GM19025 (cell line): ENCODE data around the gene EBP.
"Not testable (repeated sequence)": the region's sequence is repeated elsewhere in the genome, so short reads cannot be mapped to it uniquely, and the experiment has no call there.

ENCODE experiments used
- ATAC-seq: cut with Tn5 transposase; IDR thresholded peaks from one replicate; pipeline ENCODE4 v1.9.1; 2021; ENCODE audit warnings: mild to moderate bottlenecking, low read depth, moderate library complexity; ENCODE audit not compliant: unreplicated experiment

Gene EBP

DNA sequence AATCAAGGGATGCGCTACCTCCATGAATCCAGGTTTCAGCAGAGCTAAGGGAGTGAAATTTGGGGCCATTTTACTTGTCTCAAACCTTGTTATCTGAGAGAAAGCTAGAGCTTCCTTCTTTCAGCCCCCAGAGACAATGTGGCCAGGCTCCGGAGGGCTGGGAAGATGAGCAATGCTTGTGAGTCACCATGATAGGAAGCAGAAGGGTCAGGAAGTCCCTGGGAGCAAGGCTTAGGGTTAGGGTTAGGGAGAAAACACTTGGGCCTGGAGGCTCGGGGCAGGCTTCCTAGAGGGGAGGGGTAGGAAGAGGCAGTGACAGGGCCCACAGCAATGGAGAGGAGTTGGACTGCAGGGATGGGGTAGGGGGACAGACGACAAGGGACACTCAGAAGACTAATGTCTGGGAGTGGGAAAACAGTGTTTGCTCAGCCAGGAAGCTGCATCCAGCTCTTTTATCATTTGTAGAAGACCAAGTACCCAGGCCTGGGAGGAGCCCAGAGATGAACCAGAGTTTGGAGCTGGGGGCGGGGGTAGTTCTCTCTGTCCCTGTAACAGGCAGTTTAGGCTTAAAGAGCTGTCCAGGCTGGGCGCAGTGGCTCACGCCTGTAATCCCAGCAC, 29.2 kb upstream of the EBP start:
- no peak for ATAC-seq

DNA sequence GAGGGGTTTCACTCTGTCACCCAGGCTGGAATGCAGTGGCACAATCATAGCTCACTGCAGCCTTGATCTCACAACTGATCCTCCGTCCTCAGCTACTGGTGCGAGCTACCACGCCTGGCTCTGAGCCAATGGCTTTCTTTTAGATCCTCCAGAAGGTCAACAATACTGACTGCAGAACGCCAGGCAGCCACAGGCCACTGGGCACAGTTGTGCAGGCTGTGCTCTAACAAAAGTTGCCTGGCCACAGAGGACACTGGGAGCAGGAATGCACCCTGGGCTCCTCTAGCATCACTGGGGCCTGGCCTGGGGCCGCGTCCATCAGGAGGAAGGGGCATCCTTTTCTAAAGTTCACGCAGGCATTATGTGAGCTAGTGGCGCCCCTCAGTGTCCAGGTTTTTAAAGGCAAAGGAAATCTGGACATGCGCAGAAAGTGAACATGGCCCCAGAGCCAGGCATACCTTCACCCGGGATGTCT, 27.7 kb upstream of the EBP start:
- no peak for ATAC-seq

DNA sequence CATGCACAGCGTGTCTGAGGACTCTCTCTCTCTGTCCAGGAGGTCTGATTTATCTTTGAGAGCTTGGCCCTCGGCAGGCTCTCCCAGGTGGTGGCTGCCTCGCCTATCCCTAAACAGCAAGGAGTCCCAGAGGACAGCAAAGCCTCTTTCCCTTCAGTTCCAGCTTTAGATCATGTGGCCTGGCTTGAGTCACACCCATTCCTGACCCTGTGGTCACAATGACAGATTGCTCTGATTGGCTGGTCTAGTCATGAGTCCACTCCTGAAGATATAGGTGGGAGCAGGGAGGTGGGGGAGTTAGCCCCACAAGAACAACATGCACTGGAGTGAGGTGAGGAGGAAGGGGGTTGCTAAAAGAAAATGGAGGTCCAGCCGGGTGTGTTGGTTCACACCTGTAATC, 24.9 kb upstream of the EBP start:
- no peak for ATAC-seq

DNA sequence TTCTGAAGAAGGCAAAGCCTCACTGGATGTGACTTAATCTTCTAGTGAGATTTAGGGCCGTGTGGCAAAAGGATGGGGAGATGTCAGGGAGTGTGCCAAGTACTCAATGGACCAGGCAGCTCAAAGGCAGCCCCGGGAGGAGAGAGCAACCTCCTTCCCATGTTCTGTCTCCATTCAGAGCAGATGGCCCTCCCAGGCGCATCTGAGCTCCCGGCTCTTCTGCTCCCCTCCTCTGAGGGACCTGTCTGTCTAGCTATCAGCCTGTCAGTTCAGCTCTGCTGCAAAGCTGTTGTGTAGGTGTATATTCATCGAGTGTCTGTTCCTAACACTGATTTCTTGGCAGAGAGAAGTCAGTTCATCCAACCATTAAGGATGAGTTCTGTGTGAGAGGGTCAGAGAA, 23.7 kb upstream of the EBP start:
- ATAC-seq, result no peak

DNA sequence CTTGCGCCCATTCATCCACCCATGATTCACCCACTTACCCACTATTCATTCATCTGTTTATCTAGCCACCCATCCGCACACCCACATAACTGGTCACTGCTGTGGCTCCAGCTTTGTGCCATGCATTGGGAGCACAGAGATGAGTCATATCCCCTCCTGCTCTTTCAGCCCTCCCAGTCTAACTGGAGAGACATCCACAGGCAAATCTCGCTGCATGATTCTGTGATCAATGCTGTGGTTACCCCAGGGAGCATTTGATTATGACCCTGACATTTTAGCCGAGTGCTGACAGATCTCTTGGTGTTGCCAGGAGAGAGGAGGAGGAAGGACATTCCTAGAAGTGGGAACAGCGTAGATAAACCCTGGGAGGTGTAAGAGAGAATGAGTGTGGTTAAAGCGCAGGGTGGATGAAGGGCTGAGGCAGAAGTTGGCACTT, 23.2 kb upstream of the EBP start:
- no peak for ATAC-seq

DNA sequence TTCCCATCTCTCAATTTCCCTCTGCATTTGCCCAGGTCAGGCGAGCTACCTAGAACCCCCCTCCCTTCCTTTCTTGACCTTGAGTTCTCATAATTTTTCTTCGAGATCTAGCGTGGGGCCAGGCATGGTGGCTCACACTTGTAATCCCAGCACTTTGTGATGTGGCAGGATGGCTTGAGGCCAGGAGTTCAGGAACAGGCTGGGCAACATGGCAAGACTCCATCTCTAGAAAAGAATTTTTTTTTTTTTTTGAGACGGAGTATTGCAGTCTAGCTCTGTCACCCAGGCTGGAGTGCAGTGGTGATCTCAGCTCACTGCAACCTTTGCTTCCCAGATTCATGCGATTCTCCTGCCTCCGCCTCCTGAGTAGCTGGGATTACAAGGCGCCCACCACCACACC, 17.3 kb upstream of the EBP start:
- no peak for ATAC-seq

DNA sequence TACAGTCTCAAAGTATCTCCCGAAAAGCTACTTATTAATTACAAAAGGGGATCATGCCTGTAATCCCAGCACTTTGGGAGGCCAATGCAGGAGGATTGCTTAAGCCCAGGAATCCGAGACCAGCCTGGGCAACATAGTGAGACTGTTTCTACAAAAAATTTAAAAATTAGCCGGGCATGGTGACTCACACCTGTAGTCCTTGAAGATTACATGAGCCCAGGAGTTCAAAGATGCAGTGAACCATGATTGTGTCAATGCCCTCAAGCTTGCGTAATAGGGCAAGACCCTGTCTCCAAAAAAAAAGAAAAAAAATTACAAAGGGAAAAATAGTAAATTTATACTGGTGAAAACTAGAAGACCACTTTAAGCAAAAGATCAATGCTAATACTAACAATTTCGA, 16.1 kb upstream of the EBP start:
- no peak for ATAC-seq

DNA sequence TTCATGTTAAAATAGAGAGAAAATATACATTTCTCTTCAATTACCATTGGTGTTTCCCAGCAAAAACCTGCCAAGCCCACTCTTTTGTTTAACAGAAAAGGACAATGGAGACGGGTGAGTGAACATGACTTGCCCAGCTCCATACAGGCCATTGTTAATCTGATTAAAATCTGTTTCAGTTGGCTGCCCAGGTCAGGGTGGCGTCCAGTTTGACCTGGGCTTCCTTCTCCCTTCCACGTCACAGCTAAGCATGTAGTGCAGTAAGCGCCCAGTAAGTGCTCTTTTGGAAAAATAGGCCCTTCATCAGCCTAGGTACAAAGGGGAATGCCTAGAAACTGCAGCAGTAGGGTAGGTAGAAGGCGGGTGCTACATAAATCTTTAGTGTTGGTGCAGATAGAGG, 14.4 kb upstream of the EBP start:
- ATAC-seq, result no peak

DNA sequence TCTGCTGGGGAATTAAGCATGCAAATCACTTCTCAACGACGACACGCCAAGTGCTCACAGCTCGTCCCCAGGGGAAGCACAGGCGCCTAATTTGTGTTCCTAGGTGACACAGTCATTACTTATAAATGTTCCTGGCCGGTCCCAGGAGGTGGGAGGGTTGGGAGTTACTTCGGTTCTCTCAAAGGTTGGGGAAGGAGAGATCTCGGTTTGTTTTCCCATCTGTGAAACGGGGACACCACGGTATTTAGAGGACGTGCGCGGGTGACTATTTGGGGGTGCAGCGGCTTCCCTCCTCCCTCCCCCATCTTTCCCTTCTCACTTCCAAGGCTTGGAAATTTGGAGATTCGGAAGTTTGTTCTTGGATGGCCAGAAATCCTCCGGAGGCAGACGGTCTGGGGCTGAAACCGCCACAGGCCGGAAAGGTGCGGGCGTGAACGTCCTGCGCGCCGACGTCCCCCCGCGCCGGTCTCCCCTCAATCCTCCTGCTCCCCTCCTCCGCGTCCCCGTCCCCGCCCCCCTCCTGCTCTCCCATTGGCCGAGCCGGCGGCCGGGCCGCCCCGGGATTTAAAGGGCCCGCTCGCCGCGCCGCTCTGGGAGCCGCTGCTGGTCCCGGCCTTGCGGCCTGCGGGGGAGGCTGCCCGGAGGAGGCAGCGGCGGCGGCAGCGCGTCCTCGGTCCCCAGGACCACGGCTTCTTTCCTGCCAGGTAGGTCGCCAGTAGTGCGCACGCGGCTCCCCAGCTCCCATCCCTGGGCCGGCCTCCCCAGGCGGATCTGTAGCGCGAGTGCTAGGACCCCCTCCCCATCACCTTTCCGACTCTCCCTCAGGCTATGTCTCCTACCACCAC, 13.0 kb upstream of the EBP start, which contains the start of gene PORCN:
PORCN (plus strand) TSS at position 593 of the 845 bp plus-strand sequence. CDS start 829 bp downstream, outside the sequence.
- peak; percentile 87 for ATAC-seq

DNA sequence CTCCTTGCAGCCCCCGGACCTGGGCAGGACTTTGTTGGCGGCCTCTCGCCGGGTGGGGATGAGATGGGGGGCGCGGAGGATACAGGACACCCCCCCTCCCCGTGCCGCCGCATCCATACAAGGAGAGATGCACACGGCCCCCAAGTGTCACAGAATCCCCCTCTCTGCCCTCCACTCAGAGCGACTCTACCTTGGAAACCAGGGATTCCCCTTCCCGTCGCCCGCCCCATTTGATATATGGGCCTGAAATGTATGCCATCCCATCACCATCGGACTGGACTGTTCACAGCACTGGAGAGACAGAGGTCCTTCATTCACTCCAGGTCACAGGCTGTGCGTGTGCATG, 12.4 kb upstream of the EBP start:
- no peak for ATAC-seq

DNA sequence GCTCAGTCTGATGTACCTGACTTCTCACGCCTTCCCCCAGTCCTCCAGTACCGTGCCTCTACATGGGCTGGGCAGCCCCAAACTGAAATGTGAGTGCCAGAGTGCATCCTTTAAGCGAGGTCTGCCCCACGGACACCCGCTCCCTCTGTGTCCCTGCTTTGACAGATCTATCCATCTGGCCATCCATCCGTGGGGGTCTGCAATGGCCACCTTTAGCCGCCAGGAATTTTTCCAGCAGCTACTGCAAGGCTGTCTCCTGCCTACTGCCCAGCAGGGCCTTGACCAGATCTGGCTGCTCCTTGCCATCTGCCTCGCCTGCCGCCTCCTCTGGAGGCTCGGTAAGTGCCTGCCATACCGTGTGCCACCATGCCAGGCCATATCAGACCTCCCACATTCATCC, 12.0 kb upstream of the EBP start:
- no peak for ATAC-seq

DNA sequence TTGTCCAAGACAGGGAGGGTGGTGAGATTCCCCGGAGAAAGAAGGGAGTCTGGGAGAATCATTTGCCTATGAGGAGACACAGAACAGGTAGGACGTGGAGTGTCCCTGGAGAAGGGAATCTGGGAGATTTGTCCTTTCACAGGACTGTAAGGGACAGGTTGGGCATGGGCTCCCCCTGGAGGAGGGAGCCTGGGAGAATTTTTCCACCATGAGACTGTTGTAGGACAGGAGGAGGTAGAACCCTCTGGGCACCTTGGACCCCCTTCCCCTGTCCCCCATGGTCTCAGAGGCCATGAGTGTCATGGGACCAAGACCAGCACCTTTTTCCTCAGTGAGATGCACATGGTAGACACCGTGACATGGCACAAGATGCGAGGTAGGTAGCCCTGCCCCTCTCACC, 10.0 kb upstream of the EBP start:
- ATAC-seq, result no peak

DNA sequence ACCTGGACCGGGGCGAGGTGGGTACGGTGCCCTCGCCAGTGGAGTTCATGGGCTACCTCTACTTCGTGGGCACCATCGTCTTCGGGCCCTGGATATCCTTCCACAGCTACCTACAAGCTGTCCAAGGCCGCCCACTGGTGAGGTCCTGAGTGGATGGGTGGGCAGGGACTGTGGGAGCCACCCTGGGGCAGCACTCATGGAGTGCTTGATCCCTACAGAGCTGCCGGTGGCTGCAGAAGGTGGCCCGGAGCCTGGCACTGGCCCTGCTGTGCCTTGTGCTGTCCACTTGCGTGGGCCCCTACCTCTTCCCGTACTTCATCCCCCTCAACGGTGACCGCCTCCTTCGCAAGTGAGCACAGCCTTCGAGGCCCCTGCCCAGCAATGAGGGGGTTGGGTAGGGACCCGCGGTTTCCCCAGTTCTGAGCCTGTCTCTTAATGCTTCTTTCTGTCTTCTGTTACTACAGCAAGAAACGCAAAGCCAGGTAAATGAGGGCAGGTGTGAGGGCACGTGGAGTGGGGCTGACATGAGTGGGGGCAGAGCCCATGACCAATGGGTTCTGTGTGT, 9.2 kb upstream of the EBP start:
- no peak for ATAC-seq

DNA sequence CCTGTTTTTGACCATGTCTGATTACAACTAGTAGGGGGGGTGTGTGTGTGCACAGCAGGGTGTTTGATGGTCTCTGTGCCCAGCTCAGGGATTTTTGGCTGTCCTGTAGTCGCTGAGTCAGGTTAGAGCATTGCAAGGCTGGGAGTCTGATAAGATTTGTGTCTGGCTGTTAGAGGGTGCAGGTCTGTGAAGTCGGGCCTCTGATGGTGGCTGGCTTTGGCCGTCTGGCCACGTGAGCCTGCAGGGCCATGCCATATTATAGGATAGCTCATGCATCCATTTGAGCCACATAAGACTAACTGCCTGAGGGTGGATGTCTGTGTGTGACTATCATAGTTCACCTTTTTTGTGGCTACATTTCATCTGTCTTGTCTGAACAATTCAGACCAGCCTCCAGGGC, 7.9 kb upstream of the EBP start:
- ATAC-seq, result no peak

DNA sequence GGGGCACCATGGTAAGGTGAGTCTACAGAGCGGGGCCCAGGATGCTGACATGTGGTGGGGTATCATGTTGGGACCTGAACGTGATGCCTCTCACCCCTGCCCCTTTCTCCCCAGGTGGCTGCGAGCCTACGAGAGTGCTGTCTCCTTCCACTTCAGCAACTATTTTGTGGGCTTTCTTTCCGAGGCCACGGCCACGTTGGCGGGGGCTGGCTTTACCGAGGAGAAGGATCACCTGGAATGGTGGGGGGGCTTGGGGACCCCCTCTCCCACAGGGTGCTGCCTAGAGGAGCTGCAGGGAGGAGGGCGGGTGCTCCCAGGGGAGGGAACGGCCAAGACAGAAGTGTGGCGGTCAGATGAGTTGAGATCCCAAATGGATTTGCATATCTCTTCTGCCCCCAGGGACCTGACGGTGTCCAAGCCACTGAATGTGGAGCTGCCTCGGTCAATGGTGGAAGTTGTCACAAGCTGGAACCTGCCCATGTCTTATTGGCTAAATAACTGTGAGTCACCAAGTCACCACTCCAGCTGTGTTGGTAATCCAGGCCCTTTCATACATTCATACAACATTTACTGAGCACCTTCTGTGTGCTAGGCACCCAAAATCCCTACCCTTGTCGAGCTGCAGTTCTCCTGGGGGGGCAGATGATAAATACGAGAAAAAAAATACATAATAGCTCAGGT, 7.3 kb upstream of the EBP start:
- no peak for ATAC-seq

DNA sequence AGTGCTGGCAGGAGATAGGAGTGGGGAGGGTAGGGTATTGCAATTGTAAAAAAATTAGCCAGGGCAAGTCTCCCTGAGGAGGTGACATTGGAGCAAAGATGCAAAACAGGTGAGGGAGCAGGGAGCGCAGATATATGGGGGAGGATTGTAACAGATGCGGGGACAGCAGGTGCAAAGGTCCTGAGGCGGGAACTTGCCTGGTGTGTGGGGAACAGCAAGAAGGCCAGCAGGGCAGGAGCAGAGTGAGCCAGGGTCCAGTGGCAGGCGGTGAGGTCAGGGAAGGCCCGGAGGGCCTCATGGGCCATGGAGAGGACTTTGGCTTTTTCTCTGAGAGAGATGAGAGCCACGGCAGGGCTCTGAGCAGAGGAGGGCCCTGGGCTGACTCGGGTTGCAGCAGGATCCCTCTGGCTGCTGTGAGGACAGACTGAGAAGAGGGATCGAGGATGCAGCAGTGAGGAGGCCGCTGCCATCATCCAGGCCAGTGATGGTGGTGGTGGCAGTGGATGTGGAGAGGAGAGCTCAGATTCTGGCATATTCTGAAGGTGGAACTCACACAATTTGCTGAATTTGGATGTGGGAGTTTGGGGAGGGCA, 6.6 kb upstream of the EBP start:
- ATAC-seq, result no peak

DNA sequence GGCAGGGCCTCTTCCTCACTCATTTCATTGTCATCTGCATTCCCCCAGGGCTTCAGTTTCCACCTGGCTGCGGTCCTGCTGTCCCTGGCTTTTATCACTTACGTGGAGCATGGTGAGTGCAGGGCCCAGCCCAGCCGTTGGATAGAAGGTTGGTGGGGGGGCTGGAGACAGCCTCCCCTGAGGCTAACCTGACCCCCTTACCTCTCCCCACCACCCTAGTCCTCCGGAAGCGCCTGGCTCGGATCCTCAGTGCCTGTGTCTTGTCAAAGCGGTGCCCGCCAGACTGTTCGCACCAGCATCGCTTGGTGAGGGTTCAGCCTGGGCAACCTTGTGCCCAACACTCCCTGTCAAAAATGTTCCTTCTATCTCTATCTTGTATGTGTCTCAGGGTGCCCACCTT, 5.8 kb upstream of the EBP start:
- no peak for ATAC-seq

DNA sequence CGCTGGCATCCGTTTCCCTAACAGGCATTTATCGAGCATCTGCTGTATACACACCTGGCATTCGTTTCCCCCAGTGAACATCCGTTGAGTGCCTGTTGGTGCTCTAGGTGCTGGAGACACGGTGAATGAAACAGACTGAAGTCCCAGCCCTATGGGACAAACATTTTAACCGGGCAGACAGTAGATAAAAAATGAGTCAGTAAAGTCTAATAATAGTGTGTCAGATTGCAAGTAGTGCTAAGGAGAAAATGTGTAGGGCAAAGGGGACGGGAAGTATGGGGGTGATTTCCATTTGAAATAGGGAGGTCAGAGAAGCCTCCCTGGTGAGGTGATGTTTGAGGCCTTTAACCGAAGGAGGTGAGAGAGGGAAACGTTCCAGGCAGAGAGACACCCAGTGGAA, 5.3 kb upstream of the EBP start:
- ATAC-seq, result no peak

DNA sequence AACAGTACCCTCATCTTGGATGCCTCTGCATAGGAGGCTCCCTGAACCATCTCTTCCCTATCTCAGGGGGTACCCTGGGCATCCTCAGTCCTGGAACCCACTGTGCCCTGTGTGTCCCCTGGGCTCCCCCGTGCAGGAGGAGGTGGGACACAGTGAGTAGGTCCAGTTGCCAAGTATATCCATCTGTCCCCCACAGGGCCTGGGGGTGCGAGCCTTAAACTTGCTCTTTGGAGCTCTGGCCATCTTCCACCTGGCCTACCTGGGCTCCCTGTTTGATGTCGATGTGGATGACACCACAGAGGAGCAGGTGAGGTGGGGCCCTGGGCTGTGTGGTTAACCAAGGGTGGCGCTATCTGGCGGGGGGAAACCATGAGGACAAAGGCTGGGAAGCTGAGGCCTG, 4.6 kb upstream of the EBP start:
- ATAC-seq, result no peak

DNA sequence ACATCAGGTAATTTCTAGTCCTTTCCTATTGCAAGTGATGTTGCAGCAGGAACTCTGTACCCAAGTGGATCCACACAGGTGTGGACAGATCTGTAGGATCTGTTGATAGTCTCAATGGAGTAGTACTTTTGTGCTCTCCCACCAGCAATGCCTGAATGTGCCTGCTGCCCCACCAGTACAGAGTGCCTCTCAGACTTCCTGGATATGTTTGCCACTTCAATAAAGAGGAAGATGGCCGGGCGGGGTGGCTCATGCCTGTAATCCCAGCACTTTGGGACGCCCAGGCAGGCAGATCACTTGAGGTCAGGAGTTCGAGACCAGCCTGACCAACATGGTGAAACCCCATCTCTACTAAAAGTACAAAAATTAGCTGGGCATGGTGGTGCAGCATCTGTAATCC, 2.1 kb upstream of the EBP start:
- not testable (repeated sequence) for ATAC-seq

DNA sequence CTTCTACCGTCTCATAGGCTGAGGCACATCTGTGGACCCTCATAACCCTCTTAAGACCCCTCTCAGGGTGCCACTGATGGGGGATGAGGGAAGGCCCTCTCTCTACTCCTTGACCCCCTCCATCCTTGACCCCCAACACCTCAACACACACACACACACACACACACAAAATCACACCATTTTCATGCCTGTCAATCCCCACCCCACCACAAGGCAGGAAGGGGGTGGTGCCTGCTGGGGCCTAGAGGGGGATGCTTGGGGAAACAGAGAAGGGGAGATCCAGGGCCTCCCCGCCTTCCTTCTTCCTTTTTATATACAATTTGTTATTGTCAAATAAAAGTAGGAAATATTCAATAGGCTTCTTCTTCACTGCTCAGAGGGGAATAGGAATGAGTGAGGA, 1.2 kb upstream of the EBP start:
- no peak for ATAC-seq
